ENCODE data around the gene KRCC1.
A peak's percentile ranks its signal among the peaks of the same experiment; 100 is the strongest.
"Not testable (repeated sequence)": the region's sequence is repeated elsewhere in the genome, so short reads cannot be mapped to it uniquely, and the experiment has no call there.

KRCC1 gene

DNA sequence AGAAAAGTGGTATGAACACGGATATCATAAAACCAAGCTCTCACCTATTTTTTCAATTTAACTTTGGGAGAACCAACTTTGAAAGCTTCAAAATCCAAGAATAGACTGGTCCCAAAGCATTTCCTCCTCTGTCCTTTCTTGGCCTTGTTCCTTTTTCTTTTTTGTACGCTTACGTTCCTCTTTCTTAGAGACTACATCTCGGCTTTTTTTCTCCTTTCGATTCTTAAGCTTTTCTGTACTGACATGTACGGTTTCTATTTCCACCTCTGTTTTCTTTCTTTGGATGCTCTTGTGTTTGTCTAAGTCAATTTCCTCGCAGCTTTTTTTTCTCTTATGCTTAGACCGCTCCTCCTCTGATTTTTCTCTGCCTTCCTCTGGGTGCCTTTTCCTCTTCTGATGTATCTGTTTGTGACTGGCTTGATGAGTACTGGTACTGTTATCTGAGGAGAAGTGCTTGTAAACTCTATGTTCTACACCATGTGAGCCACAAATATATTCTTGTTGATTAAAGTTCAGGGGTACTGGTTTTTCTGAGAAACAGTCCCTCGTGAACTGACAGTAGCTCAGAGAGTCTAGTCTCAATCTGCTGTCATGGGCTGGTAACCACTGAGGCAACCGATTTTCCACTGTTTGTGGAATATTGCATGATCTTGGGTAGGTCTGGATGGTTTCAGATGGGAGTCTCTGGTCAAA, 27.7 kb downstream of the KRCC1 start:
- no peaks in the 10 kb centered on the region for H3K36me3 ChIP-seq (ENCODE audit: insufficient read depth, low read length)
- no peak overlapping the region for H3K9ac ChIP-seq (ENCODE audit: insufficient read length)
- no peak overlapping the region for H3K27ac ChIP-seq
- no peak for TF ChIP-seq POLR2AphosphoS5 (IDR thresholded peaks at IDR 0.05; ENCODE audit: borderline replicate concordance, low read depth, low read length)
- TF ChIP-seq EZH2 (IDR thresholded peaks at IDR 0.05) = no peak
- no peak overlapping the region for H3K4me3 ChIP-seq
- H3K9me3 ChIP-seq (ENCODE audit: low read depth, low read length) = no peaks in the 10 kb centered on the region
- no peak for DNase-seq (ENCODE audit: low read depth, low spot score)

DNA sequence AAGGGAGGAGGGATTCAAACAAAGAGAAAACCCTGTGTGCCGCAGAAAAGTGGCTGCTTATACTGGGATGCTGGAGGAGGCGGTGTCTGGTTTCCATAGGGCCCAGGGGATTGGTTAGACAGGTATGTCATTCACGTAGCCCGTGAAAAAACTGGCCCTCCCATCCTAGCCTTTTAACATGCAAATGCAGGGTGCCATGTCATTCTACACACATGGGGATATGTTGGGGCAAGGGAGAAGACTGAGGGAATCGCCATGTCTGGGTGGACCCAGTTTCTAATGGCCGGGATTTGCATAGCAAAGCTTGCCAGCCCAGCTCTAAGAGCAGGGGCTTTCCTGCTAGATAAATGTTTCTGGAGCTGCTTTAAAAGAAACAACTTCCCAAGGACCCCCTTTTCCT, 31.1 kb downstream of the KRCC1 start:
- H3K9ac ChIP-seq (ENCODE audit: insufficient read length) = no peak overlapping the region
- TF ChIP-seq FOXP2 (optimal IDR thresholded peaks at IDR 0.05; ENCODE audit: control extremely low read depth, extremely low read length, insufficient read depth) = no peak
- TF ChIP-seq POLR2AphosphoS5 (IDR thresholded peaks at IDR 0.05; ENCODE audit: borderline replicate concordance, low read depth, low read length) = no peak
- TF ChIP-seq EZH2 (IDR thresholded peaks at IDR 0.05) = no peak
- DNase-seq (ENCODE audit: low read depth, low spot score) = no peak
- H3K27ac ChIP-seq = no peak overlapping the region
- no peaks in the 10 kb centered on the region for H3K9me3 ChIP-seq (ENCODE audit: low read depth, low read length)
- H3K36me3 ChIP-seq (ENCODE audit: insufficient read depth, low read length) = no peaks in the 10 kb centered on the region
- H3K4me3 ChIP-seq = no peak overlapping the region

DNA sequence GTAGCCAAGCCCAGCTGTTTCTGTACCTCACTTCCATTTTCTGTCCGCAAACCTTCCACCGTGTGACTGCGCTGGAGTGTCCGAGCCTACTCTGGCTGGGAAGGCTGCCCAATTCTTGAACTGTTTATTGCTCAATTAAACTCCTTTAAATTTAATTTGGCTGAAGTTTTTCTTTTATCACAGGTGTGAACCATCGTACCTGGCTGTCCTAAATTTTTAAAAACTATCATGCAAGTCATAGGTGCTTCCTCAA, 33.0 kb downstream of the KRCC1 start:
- TF ChIP-seq EZH2 (IDR thresholded peaks at IDR 0.05) (no peak), POLR2AphosphoS5 (IDR thresholded peaks at IDR 0.05; ENCODE audit: borderline replicate concordance, low read depth, low read length) (no peak), FOXP2 (optimal IDR thresholded peaks at IDR 0.05; ENCODE audit: control extremely low read depth, extremely low read length, insufficient read depth) (no peak)
- Histone ChIP-seq H3K36me3 (ENCODE audit: insufficient read depth, low read length) (no peaks in the 10 kb centered on the region), H3K27ac (no peak overlapping the region), H3K4me3 (no peak overlapping the region), H3K9ac (ENCODE audit: insufficient read length) (no peak overlapping the region), H3K9me3 (ENCODE audit: low read depth, low read length) (no peaks in the 10 kb centered on the region)
- no peak for DNase-seq (ENCODE audit: low read depth, low spot score)

DNA sequence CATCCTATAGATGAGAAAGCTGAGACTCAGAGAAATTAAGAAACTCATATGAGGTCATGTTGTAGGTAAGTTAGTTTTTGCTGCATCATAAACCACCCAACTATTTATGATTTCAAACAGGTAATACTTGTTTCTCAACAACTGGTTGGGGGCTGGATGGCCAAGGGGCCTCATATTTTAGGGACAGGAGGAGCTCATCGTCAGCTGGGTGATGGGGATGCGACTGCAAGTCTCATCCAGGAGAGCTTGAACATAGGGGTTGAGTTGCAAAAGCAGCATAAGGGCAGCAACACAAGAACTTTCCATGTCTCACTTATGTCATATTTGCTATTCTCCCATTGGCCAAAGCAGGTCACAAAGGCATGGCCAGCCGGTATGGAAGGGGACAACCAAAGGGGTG, 35.6 kb downstream of the KRCC1 start:
- DNase-seq (ENCODE audit: low read depth, low spot score) = no peak
- H3K4me3 ChIP-seq = no peak overlapping the region
- no peak overlapping the region for H3K27ac ChIP-seq
- TF ChIP-seq FOXP2 (optimal IDR thresholded peaks at IDR 0.05; ENCODE audit: control extremely low read depth, extremely low read length, insufficient read depth) = no peak
- H3K36me3 ChIP-seq (ENCODE audit: insufficient read depth, low read length) = no peaks in the 10 kb centered on the region
- H3K9ac ChIP-seq (ENCODE audit: insufficient read length) = no peak overlapping the region
- no peaks in the 10 kb centered on the region for H3K9me3 ChIP-seq (ENCODE audit: low read depth, low read length)

GRCh38 chr2:88018909-88019308, 36.7 kb downstream of the KRCC1 start:
- Histone ChIP-seq H3K36me3 (ENCODE audit: insufficient read depth, low read length) (no peaks in the 10 kb centered on the region), H3K9ac (ENCODE audit: insufficient read length) (no peak overlapping the region), H3K9me3 (ENCODE audit: low read depth, low read length) (no peaks in the 10 kb centered on the region), H3K4me3 (no peak overlapping the region), H3K27ac (no peak overlapping the region)
- no peak for DNase-seq (ENCODE audit: low read depth, low spot score)
- no peak for TF ChIP-seq POLR2AphosphoS5 (IDR thresholded peaks at IDR 0.05; ENCODE audit: borderline replicate concordance, low read depth, low read length)
- TF ChIP-seq EZH2 (IDR thresholded peaks at IDR 0.05) = no peak
- TF ChIP-seq FOXP2 (optimal IDR thresholded peaks at IDR 0.05; ENCODE audit: control extremely low read depth, extremely low read length, insufficient read depth) = no peak

- H3K4me3 ChIP-seq; DNase-seq (ENCODE audit: low read depth, low spot score); H3K9ac ChIP-seq (ENCODE audit: insufficient read length); H3K27ac ChIP-seq; H3K9me3 ChIP-seq (ENCODE audit: low read depth, low read length); H3K36me3 ChIP-seq (ENCODE audit: insufficient read depth, low read length): not testable (repeated sequence)
Observed at GRCh38 chr2:88018077-88018805, 37.3 kb downstream of the KRCC1 start.

- H3K9ac ChIP-seq (ENCODE audit: insufficient read length); H3K9me3 ChIP-seq (ENCODE audit: low read depth, low read length); DNase-seq (ENCODE audit: low read depth, low spot score); H3K36me3 ChIP-seq (ENCODE audit: insufficient read depth, low read length); H3K4me3 ChIP-seq; H3K27ac ChIP-seq: not testable (repeated sequence)
Observed at GRCh38 chr2:88017780-88018038, 37.9 kb downstream of the KRCC1 start.

DNA sequence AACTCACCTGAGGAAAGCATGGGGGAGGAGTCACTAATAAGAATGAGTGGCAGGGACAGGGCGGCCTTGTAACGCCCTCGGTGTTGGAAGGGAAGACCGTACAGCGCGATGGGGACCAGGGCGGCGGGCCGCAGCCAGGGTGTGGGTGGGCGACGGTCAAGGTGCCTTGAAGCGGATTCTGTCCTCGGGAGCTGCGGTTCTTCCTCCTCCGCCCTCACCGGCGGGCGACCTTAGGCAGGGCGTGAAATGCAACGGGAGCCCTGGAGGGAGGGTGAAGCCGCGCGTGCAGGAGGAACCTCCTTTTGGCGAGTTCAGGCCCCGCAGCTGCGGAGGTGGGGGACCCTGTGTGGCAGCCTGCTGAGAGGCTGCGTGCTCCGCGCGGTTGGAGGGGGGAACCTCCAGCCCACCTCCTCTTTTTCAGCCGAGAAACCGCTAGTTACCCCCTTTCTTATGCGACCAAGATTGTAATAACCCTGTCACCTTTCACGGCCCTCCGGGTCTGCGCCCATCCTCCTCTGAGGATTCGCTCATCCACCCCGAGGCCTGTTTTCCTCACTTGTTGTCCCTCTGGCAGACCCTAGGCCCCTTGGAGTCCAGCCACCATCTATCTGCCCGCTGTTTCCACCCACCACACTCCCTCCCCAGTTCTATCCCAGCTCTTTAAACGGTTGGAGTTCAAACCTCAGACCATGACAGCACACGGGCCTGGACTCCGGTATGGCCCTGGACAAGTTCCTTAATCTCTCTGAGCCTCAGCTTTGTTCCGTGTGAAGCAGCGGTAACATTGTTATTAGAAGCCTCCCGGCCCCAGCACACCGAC, 38.4 kb downstream of the KRCC1 start:
- H3K9me3 ChIP-seq (ENCODE audit: low read depth, low read length) = no peaks in the 10 kb centered on the region
- H3K36me3 ChIP-seq (ENCODE audit: insufficient read depth, low read length) = no peaks in the 10 kb centered on the region
- no peak for DNase-seq (ENCODE audit: low read depth, low spot score)
- TF ChIP-seq EZH2 (IDR thresholded peaks at IDR 0.05) (no peak), POLR2AphosphoS5 (IDR thresholded peaks at IDR 0.05; ENCODE audit: borderline replicate concordance, low read depth, low read length) (no peak), FOXP2 (optimal IDR thresholded peaks at IDR 0.05; ENCODE audit: control extremely low read depth, extremely low read length, insufficient read depth) (no peak)
- peak overlapping the region; percentile 76 for H3K4me3 ChIP-seq
- no peak overlapping the region; the same call in 1 of the 2 replicates for H3K27ac ChIP-seq
- H3K9ac ChIP-seq (ENCODE audit: insufficient read length) = no peak overlapping the region

All from SK-N-MC (cell line).